Vagina (tissue), 2 donors: ENCODE data around the gene FADS6.

Experiments used
- CTCF ChIP-seq, 3 experiments: fragments of 450-650 bp in 2 of 3; fragments of 200-600 bp in 1 of 3; sonication (generic) in 1 of 3; IDR thresholded peaks; one replicate each; pipeline ENCODE4 v1.5.1; 2017 to 2019; ENCODE audit warnings: antibody characterized with exemption in 3 of 3, mild to moderate bottlenecking in 2 of 3, moderate library complexity in 2 of 3
- POLR2AphosphoS5 ChIP-seq, 2 donors: sonication (generic); formaldehyde crosslinking; IDR thresholded peaks; one replicate each; pipeline ENCODE4 v1.9.0; 2017; ENCODE audit warnings: antibody characterized with exemption in 2 of 2, mild to moderate bottlenecking in 2 of 2, low read depth in 1 of 2; ENCODE audit not compliant: insufficient read depth in 1 of 2

DNA sequence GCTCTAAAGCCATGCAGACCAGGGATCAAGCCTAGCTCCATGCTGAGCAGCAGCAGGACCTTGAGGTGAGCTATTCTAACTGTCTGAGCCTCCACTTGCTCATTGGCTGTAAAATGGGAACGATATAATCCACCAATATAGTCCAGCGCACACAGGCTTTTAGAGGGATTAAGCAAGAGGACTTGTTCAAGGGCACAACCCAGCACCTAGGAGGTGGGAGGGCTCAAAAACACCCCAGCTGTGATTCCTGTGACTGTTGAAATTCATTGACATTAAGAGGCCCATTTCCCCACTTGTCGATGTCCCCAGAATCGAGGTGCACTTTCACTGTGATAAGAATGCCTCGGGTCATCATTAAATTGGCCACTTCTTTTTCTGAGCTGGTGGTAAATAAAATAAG is 25.5 kb upstream of the FADS6 start:
- TF ChIP-seq CTCF (IDR thresholded peaks at IDR 0.05) (no peak), POLR2AphosphoS5 (IDR thresholded peaks at IDR 0.05; ENCODE audit: insufficient read depth in 1 of 2, low read depth in 1 of 2) (no peak)
